Peyer's patch (tissue), 4 donors: ENCODE results near the gene HNRNPR.

Source experiments
- POLR2A ChIP-seq, 2 donors: fragments of 450-650 bp; IDR thresholded peaks; one replicate each; pipeline ENCODE4 v1.5.1; 2017; ENCODE audit warnings: antibody characterized with exemption in 2 of 2, mild to moderate bottlenecking in 2 of 2, moderate library complexity in 2 of 2
- TF ChIP-seq, protein P1 (sequence below), 6 experiments: fragments of 450-650 bp in 4 of 6; fragments of 200-600 bp in 2 of 6; sonication (generic) in 1 of 6; IDR thresholded peaks; one replicate each; pipeline ENCODE4 v1.5.1; 2017 to 2019; ENCODE audit warnings: antibody characterized with exemption in 6 of 6, mild to moderate bottlenecking in 3 of 6, moderate library complexity in 1 of 6

DNA sequence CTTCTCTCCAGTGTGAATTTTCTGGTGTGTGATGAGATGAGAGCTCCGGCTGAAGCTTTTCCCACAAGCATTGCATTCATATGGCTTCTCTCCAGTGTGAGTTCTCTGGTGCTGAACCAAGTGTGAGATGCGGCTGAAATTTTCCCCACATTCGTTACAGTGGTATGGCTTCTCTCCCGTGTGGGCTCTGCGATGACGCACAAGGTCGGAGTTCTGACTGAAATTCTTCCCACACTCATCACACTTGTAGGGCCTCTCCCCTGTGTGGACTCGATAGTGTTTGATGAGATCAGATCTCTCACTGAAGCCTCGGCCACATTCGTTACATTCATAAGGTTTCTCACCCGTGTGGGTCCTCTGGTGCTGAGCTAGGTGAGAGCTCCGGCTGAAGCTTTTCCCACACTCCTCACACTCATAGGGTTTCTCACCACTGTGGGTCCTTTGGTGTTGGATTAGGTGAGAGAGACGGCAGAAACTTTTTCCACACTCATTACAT, 18.2 kb upstream of the HNRNPR start:
- TF ChIP-seq, protein P1, sequence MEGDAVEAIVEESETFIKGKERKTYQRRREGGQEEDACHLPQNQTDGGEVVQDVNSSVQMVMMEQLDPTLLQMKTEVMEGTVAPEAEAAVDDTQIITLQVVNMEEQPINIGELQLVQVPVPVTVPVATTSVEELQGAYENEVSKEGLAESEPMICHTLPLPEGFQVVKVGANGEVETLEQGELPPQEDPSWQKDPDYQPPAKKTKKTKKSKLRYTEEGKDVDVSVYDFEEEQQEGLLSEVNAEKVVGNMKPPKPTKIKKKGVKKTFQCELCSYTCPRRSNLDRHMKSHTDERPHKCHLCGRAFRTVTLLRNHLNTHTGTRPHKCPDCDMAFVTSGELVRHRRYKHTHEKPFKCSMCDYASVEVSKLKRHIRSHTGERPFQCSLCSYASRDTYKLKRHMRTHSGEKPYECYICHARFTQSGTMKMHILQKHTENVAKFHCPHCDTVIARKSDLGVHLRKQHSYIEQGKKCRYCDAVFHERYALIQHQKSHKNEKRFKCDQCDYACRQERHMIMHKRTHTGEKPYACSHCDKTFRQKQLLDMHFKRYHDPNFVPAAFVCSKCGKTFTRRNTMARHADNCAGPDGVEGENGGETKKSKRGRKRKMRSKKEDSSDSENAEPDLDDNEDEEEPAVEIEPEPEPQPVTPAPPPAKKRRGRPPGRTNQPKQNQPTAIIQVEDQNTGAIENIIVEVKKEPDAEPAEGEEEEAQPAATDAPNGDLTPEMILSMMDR (IDR thresholded peaks at IDR 0.05) = no peak
- TF ChIP-seq POLR2A (IDR thresholded peaks at IDR 0.05) = no peak
